IPS-20b (cell line): ENCODE results near the gene IRF8.
"Not testable (repeated sequence)": the region's sequence is repeated elsewhere in the genome, so short reads cannot be mapped to it uniquely, and the experiment has no call there.

Experiments
- H3K27ac ChIP-seq: one replicate; pipeline ENCODE4 v1.5.1; 2013; ENCODE audit warnings: low read length
- H3K27me3 ChIP-seq: 2 replicates; pipeline ENCODE4 v1.6.1; 2013; ENCODE audit warnings: mild to moderate bottlenecking, low read length, inconsistent platforms; ENCODE audit not compliant: insufficient read depth
- H3K36me3 ChIP-seq: 2 replicates; pipeline ENCODE4 v1.6.1; 2013; ENCODE audit warnings: low read depth, mild to moderate bottlenecking, inconsistent platforms, low read length, moderate library complexity; ENCODE audit not compliant: insufficient read depth
- H3K4me1 ChIP-seq: 2 replicates; pipeline ENCODE4 v1.6.1; 2013; ENCODE audit warnings: mild to moderate bottlenecking, control low read depth, inconsistent platforms, low read length, moderate library complexity; ENCODE audit not compliant: insufficient read depth
- H3K4me3 ChIP-seq: 2 replicates; pipeline ENCODE4 v1.5.1; 2013; ENCODE audit warnings: mild to moderate bottlenecking, low read length, inconsistent platforms
- H3K9ac ChIP-seq: 2 replicates; pipeline ENCODE4 v1.6.1; 2013; ENCODE audit warnings: low read depth, mild to moderate bottlenecking, inconsistent platforms, low read length, moderate library complexity
- H3K9me3 ChIP-seq: 2 replicates; pipeline ENCODE4 v1.6.1; 2013; ENCODE audit warnings: mild to moderate bottlenecking, low read depth, low read length, inconsistent platforms; ENCODE audit not compliant: insufficient read depth

The IRF8 gene

DNA sequence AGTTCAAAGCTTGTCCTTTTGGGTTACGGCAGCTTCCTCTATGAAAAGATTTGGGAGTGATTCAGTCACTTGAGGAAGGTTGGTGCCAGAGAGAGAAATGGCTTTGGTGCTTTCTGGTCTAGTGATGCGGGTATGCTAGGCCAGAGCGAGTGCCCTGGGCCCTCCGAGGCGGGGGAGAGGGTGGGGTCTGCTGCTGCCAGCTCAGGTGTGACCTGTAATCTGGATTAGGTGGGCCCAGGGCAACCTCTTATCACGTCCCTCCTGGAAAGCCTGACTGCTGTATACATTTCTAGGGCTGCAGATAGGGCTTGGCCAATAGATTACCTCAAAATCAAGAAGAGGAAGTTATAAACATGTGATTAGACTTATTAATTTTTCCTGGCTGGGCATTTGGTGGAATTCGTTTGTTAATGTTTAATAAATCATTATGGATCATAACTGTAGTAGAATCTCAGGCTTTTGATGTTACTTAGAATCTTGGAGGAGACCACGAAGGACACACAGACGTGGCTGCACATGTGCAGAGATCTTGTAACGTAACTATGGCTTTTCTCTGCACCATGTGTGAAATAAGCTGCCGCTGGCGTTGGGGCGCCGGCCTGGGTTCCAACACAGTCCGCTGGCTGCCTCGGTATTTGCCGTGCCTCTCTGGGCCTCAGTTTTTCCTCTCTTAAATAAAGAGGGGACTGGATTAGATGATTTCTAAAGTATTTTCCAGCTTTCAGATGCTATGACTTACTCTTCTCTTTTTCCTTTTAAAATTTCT, 1.2 kb downstream of the IRF8 start:
- no peak overlapping the region for H3K4me3 ChIP-seq
- peaks cover 76% of the 10 kb centered on the region for H3K27me3 ChIP-seq
- no peaks in the 10 kb centered on the region for H3K36me3 ChIP-seq
- H3K27ac ChIP-seq, result no peak overlapping the region
- H3K4me1 ChIP-seq, result no peaks in the 10 kb centered on the region
- H3K9me3 ChIP-seq, result no peaks in the 10 kb centered on the region
- H3K9ac ChIP-seq, result no peak overlapping the region

- no peak overlapping the region for H3K27ac ChIP-seq
- H3K4me1 ChIP-seq, result no peaks in the 10 kb centered on the region
- peaks cover 67% of the 10 kb centered on the region for H3K27me3 ChIP-seq
- H3K9ac ChIP-seq, result no peak overlapping the region
- no peaks in the 10 kb centered on the region for H3K36me3 ChIP-seq
- H3K4me3 ChIP-seq, result no peak overlapping the region
- no peaks in the 10 kb centered on the region for H3K9me3 ChIP-seq
Observed at GRCh38 chr16:85901110-85901509, 2.1 kb downstream of the IRF8 start.

DNA sequence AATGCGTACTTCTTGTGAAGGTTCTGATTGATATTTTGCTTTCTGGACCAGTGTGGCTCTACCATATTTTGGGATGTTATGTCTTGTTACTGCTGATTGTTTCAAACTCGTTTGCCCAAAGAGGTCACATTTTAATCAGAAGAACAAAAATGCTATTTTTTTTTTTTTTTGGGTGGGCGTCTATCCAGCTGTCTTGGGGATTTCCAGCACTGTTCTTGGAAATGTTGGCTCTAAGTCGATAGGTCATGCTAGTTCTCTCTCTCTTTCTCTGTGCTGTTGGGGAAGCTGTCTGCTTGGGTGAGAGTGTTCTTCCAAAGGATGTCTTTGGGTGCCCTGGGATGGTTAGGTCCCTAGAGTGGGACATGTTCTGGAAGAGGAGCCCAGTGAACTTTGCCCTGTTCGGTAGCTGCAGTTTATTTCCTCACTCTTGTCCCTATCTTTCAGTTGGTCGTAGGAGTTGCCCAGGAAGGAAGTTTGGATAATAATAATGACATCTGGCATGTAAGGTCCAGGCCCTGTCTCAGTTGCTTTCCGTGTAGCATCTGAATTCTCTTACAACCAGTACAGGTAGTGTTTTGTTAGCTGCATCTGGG, 2.9 kb downstream of the IRF8 start:
- Histone ChIP-seq H3K9me3 (no peaks in the 10 kb centered on the region), H3K9ac (no peak overlapping the region), H3K36me3 (no peaks in the 10 kb centered on the region), H3K27ac (no peak overlapping the region), H3K4me3 (no peak overlapping the region), H3K4me1 (no peaks in the 10 kb centered on the region), H3K27me3 (peaks cover 60% of the 10 kb centered on the region)

GRCh38 chr16:85902366-85903155, 3.6 kb downstream of the IRF8 start:
- Histone ChIP-seq H3K9me3 (no peaks in the 10 kb centered on the region), H3K27me3 (peaks cover 53% of the 10 kb centered on the region), H3K4me3 (no peak overlapping the region), H3K27ac (no peak overlapping the region), H3K4me1 (no peaks in the 10 kb centered on the region), H3K36me3 (no peaks in the 10 kb centered on the region), H3K9ac (no peak overlapping the region)

GRCh38 chr16:85903559-85903958, 4.6 kb downstream of the IRF8 start:
- no peak overlapping the region for H3K9ac ChIP-seq
- H3K9me3 ChIP-seq, result no peaks in the 10 kb centered on the region
- H3K4me1 ChIP-seq, result no peaks in the 10 kb centered on the region
- no peaks in the 10 kb centered on the region for H3K36me3 ChIP-seq
- H3K4me3 ChIP-seq, result no peak overlapping the region
- peaks cover 43% of the 10 kb centered on the region for H3K27me3 ChIP-seq
- H3K27ac ChIP-seq, result no peak overlapping the region

- Histone ChIP-seq H3K27ac (no peak overlapping the region), H3K4me1 (no peaks in the 10 kb centered on the region), H3K9me3 (no peaks in the 10 kb centered on the region), H3K27me3 (peaks cover 40% of the 10 kb centered on the region), H3K9ac (no peak overlapping the region), H3K4me3 (no peak overlapping the region), H3K36me3 (no peaks in the 10 kb centered on the region)
Observed at GRCh38 chr16:85905110-85906095, 6.4 kb downstream of the IRF8 start.

DNA sequence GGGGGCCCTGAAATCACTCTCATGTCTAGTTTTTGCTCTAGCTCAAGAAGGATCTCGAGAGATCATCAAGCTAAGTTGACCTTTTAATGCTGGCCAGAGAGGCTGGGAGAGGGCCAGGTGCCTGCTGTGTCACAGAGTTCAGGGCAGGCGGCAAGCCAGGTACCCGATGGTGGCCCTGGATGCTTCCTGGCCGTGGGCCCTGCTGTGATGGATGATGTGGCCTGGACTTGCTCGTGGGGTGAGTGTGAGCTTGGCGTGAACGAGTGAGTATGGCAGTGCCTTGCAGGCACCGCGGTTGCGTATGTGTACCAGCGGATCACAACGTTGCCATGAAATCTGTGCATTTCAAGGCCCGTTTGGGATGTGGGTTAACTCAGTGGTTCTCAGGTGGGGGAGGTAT, 7.4 kb downstream of the IRF8 start:
- Histone ChIP-seq H3K36me3 (no peaks in the 10 kb centered on the region), H3K27ac (no peak overlapping the region), H3K9me3 (no peaks in the 10 kb centered on the region), H3K27me3 (peaks cover 38% of the 10 kb centered on the region), H3K4me1 (no peaks in the 10 kb centered on the region), H3K9ac (no peak overlapping the region), H3K4me3 (no peak overlapping the region)

- not testable (repeated sequence) for H3K4me1 ChIP-seq, H3K36me3 ChIP-seq, H3K9me3 ChIP-seq, H3K4me3 ChIP-seq, H3K9ac ChIP-seq, H3K27ac ChIP-seq
- peaks cover 30% of the 10 kb centered on the region; the same call in 1 of the 2 replicates for H3K27me3 ChIP-seq
Observed at GRCh38 chr16:85907231-85907630, 8.3 kb downstream of the IRF8 start.

- Histone ChIP-seq H3K27ac (no peak overlapping the region), H3K4me3 (no peak overlapping the region), H3K4me1 (0 out of 2 replicates have a peak, but pooled peaks cover 7% of the 10 kb centered on the region), H3K27me3 (peaks cover 27% of the 10 kb centered on the region; the same call in 1 of the 2 replicates), H3K9me3 (no peaks in the 10 kb centered on the region), H3K9ac (no peak overlapping the region), H3K36me3 (no peaks in the 10 kb centered on the region)
Observed at GRCh38 chr16:85908444-85908843, 9.5 kb downstream of the IRF8 start.

DNA sequence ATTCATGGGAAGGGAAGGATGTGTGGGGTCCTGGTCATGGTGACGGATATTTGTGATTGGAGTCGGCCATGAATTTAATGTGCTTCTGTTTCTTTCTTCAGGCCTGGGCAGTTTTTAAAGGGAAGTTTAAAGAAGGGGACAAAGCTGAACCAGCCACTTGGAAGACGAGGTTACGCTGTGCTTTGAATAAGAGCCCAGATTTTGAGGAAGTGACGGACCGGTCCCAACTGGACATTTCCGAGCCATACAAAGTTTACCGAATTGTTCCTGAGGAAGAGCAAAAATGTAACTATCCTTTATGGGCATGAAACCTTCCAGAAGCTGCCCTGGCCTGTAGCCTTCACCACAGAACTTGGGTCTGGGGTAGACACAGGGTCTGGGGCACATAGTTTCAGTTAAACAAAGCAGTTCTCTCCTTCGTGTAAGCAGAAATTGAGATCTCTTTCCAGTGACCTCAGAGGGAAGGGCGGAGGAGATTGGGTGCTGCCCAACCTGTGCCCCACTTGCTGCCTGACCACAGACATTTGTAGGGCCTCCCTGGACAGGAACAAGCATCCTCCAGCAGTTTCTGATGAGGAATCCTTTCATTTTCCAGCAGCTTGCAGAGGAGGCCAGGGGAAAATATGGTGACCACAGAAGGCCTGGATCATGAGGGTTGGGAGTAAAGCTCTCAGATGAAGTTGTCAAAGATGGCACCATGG, 10.1 kb downstream of the IRF8 start:
- peaks cover 24% of the 10 kb centered on the region; the same call in 1 of the 2 replicates for H3K27me3 ChIP-seq

More for the DNA sequence above, 10.1 kb downstream of the IRF8 start:
- Histone ChIP-seq H3K9me3 (no peaks in the 10 kb centered on the region), H3K4me3 (no peak overlapping the region), H3K9ac (no peak overlapping the region), H3K36me3 (no peaks in the 10 kb centered on the region), H3K4me1 (0 out of 2 replicates have a peak, but pooled peaks cover 7% of the 10 kb centered on the region), H3K27ac (no peak overlapping the region)
